ENCODE results near the gene ACOT6.

DNA sequence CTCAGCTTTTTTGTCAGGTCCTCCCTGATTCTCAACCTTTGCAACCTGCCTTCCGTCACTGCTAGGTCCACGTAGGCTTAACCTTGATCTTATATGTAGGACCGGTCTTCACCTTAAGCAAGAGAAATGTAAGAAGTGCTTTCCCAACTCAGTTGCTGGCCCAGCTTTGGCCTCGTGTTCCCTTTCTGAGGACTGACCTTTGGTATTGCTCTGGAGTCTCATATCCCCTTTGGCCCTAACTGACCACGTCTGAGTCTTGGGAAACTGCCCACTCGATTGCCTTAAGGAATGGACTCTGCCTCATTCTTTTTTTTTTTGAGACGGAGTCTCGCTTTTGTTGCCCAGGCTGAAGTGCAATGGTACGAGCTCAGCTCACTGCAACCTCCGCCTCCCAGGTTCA is 8.0 kb downstream of the ACOT6 start:
- TF ChIP-seq POLR2AphosphoS5 (IDR thresholded peaks at IDR 0.05; ENCODE audit: control insufficient read depth, insufficient read depth, low read depth, low read length) (no peak), TAF1 (IDR thresholded peaks at IDR 0.05; ENCODE audit: control insufficient read depth, extremely low read depth, insufficient read depth, low read length, severe bottlenecking) (no peak), ZFX (CRISPR knock-in tag; IDR thresholded peaks at IDR 0.05) (no peak)
- TF ChIP-seq, protein P1, sequence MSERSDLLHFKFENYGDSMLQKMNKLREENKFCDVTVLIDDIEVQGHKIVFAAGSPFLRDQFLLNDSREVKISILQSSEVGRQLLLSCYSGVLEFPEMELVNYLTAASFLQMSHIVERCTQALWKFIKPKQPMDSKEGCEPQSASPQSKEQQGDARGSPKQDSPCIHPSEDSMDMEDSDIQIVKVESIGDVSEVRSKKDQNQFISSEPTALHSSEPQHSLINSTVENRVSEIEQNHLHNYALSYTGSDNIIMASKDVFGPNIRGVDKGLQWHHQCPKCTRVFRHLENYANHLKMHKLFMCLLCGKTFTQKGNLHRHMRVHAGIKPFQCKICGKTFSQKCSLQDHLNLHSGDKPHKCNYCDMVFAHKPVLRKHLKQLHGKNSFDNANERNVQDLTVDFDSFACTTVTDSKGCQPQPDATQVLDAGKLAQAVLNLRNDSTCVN (CRISPR knock-in tag; IDR thresholded peaks at IDR 0.05) = no peak
